ENCODE data around the gene WWOX. TPM values are rescaled to one million over a fixed set of nuclear protein-coding genes. Genes with fewer than 3 reads are reported as not detected.

Gene WWOX
- total RNA-seq, 4 donors from 2014 or later, result 21.4 to 55.6 (median 33.2) TPM

GRCh38 chr16:78490847-78491246, 391.4 kb downstream of the WWOX start:
- DNase-seq (ENCODE audit: low spot score) (no peak), ATAC-seq (ENCODE audit: low FRiP score) (peak; percentile 70)
- TF ChIP-seq, protein P1, sequence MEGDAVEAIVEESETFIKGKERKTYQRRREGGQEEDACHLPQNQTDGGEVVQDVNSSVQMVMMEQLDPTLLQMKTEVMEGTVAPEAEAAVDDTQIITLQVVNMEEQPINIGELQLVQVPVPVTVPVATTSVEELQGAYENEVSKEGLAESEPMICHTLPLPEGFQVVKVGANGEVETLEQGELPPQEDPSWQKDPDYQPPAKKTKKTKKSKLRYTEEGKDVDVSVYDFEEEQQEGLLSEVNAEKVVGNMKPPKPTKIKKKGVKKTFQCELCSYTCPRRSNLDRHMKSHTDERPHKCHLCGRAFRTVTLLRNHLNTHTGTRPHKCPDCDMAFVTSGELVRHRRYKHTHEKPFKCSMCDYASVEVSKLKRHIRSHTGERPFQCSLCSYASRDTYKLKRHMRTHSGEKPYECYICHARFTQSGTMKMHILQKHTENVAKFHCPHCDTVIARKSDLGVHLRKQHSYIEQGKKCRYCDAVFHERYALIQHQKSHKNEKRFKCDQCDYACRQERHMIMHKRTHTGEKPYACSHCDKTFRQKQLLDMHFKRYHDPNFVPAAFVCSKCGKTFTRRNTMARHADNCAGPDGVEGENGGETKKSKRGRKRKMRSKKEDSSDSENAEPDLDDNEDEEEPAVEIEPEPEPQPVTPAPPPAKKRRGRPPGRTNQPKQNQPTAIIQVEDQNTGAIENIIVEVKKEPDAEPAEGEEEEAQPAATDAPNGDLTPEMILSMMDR (IDR thresholded peaks at IDR 0.05), result no peak

DNA sequence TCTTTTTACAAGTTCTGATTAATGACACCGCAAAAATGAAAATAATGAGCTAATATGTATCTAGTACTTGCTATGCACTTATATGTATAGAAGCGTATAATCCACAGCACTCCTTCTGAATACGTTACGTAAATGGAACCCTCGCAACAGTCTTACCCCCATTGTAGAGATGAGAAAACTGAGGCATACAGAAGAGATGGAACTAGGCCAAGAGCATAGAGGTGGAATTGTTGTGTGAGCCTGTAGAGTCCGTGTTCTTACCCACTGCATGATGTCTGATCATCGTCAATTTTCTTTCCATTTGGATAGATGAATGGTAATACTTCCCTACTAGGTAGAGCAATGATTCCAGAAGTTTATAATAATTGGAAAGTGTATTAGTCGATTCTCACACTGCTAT, 394.1 kb downstream of the WWOX start:
- ATAC-seq (ENCODE audit: low FRiP score) (no peak), DNase-seq (ENCODE audit: low spot score) (no peak)
- TF ChIP-seq, protein P1 (IDR thresholded peaks at IDR 0.05), result no peak

- ATAC-seq (ENCODE audit: low FRiP score), result no peak
- DNase-seq (ENCODE audit: low spot score), result no peak
- TF ChIP-seq, protein P1 (IDR thresholded peaks at IDR 0.05), result no peak
These were observed 394.7 kb downstream of the WWOX start for GRCh38 chr16:78494105-78494504.

DNA sequence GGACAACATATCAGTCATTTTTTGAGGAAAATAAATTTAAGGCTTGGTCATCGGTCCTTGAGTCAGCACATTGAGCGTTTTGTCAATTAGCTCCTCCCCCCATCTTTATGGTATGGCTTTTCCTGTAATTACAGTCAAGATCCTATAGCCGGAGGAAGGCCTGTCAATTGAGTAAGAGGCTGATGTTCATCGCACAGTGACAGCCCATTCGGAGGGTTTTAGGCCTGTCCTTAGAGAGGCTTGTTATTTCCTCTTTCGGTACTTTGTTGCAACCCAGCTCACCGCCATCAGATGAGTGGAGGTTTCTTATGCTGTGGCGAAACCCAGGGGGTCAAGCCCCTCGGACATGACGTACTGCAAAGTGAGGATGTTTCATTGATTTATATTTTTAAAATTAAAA, 395.2 kb downstream of the WWOX start:
- DNase-seq (ENCODE audit: low spot score), result no peak
- ATAC-seq (ENCODE audit: low FRiP score), result no peak
- TF ChIP-seq, protein P1 (IDR thresholded peaks at IDR 0.05), result no peak

GRCh38 chr16:78496189-78496588, 396.7 kb downstream of the WWOX start:
- DNase-seq (ENCODE audit: low spot score), result no peak
- TF ChIP-seq, protein P1 (IDR thresholded peaks at IDR 0.05), result no peak
- ATAC-seq (ENCODE audit: low FRiP score), result no peak

GRCh38 chr16:78499399-78499798, 399.9 kb downstream of the WWOX start:
- ATAC-seq (ENCODE audit: low FRiP score) (no peak), DNase-seq (ENCODE audit: low spot score) (no peak)
- TF ChIP-seq, protein P1 (IDR thresholded peaks at IDR 0.05), result no peak

GRCh38 chr16:78500659-78501270, 401.3 kb downstream of the WWOX start:
- no peak for DNase-seq (ENCODE audit: low spot score)
- TF ChIP-seq, protein P1 (IDR thresholded peaks at IDR 0.05), result no peak
- ATAC-seq (ENCODE audit: low FRiP score), result no peak
